ENCODE data around the gene GAGE12C.
"Not testable (repeated sequence)": the region's sequence is repeated elsewhere in the genome, so short reads cannot be mapped to it uniquely, and the experiment has no call there.

The GAGE12C gene, protein sequence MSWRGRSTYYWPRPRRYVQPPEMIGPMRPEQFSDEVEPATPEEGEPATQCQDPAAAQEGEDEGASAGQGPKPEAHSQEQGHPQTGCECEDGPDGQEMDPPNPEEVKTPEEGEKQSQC

GRCh38 chrX:49531877-49532276, at the start of gene GAGE12C:
Gene GAGE12C, plus strand, starts transcription at chrX:49532177. Its CDS starts 1,155 bp downstream, at chrX:49533332.
- H3K27ac ChIP-seq (ENCODE audit: low read depth, low read length); H3K27me3 ChIP-seq (ENCODE audit: control insufficient read depth, insufficient read depth, low read length); H3K9me3 ChIP-seq (ENCODE audit: control insufficient read depth, insufficient read depth, low read length); H3K4me1 ChIP-seq (ENCODE audit: control insufficient read depth, insufficient read depth, low read length); H3K4me3 ChIP-seq (ENCODE audit: low read depth, low read length); H3K9ac ChIP-seq (ENCODE audit: low read depth, low read length); H3K36me3 ChIP-seq (ENCODE audit: control insufficient read depth, insufficient read depth, low read length): not testable (repeated sequence)

DNA sequence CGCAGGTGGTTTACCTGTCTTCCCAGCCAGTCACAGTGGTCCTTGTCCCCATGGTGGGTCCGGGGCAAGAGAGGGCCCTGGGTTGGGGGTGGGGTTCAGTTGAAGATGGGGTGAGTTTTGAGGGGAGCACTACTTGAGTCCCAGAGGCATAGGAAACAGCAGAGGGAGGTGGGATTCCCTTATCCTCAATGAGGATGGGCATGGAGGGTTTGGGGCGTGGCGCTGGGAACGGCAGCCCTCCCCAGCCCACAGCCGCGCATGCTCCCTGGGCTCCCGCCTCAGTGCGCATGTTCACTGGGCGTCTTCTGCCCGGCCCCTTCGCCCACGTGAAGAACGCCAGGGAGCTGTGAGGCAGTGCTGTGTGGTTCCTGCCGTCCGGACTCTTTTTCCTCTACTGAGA, 9.5 kb downstream of the GAGE12C start, which contains the start of gene GAGE12D:
Gene GAGE12D (plus strand): TSS at position 301 of the 400 bp plus-strand sequence. CDS start 1,155 bp downstream, outside the sequence.
- H3K9ac ChIP-seq (ENCODE audit: low read depth, low read length); H3K36me3 ChIP-seq (ENCODE audit: control insufficient read depth, insufficient read depth, low read length); H3K9me3 ChIP-seq (ENCODE audit: control insufficient read depth, insufficient read depth, low read length); H3K27ac ChIP-seq (ENCODE audit: low read depth, low read length); H3K27me3 ChIP-seq (ENCODE audit: control insufficient read depth, insufficient read depth, low read length); H3K4me3 ChIP-seq (ENCODE audit: low read depth, low read length); H3K4me1 ChIP-seq (ENCODE audit: control insufficient read depth, insufficient read depth, low read length): not testable (repeated sequence)

- H3K4me1 ChIP-seq (ENCODE audit: control insufficient read depth, insufficient read depth, low read length); H3K4me3 ChIP-seq (ENCODE audit: low read depth, low read length): not testable (repeated sequence)
Measured at GRCh38 chrX:49550989-49551388, 19.0 kb downstream of the GAGE12C start, which contains the start of gene GAGE12E. Gene GAGE12E, plus strand, starts transcription at chrX:49551289. Its CDS starts 1,155 bp downstream, at chrX:49552444.

DNA sequence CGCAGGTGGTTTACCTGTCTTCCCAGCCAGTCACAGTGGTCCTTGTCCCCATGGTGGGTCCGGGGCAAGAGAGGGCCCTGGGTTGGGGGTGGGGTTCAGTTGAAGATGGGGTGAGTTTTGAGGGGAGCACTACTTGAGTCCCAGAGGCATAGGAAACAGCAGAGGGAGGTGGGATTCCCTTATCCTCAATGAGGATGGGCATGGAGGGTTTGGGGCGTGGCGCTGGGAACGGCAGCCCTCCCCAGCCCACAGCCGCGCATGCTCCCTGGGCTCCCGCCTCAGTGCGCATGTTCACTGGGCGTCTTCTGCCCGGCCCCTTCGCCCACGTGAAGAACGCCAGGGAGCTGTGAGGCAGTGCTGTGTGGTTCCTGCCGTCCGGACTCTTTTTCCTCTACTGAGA, 28.6 kb downstream of the GAGE12C start, which contains the start of gene GAGE12F:
Gene GAGE12F (plus strand): TSS at position 301 of the 400 bp plus-strand sequence. CDS start 1,155 bp downstream, outside the sequence.
- not testable (repeated sequence) for H3K27ac ChIP-seq (ENCODE audit: low read depth, low read length); H3K4me1 ChIP-seq (ENCODE audit: control insufficient read depth, insufficient read depth, low read length); H3K9ac ChIP-seq (ENCODE audit: low read depth, low read length); H3K27me3 ChIP-seq (ENCODE audit: control insufficient read depth, insufficient read depth, low read length); H3K9me3 ChIP-seq (ENCODE audit: control insufficient read depth, insufficient read depth, low read length); H3K36me3 ChIP-seq (ENCODE audit: control insufficient read depth, insufficient read depth, low read length); H3K4me3 ChIP-seq (ENCODE audit: low read depth, low read length)

More at GRCh38 chrX:49550989-49551388, 19.0 kb downstream of the GAGE12C start, which contains the start of gene GAGE12E:
- H3K36me3 ChIP-seq (ENCODE audit: control insufficient read depth, insufficient read depth, low read length); H3K9ac ChIP-seq (ENCODE audit: low read depth, low read length); H3K9me3 ChIP-seq (ENCODE audit: control insufficient read depth, insufficient read depth, low read length); H3K27me3 ChIP-seq (ENCODE audit: control insufficient read depth, insufficient read depth, low read length); H3K27ac ChIP-seq (ENCODE audit: low read depth, low read length): not testable (repeated sequence)

GRCh38 chrX:49568728-49569127, 36.8 kb downstream of the GAGE12C start:
- not testable (repeated sequence) for H3K4me1 ChIP-seq (ENCODE audit: control insufficient read depth, insufficient read depth, low read length); H3K9ac ChIP-seq (ENCODE audit: low read depth, low read length)

GRCh38 chrX:49569152-49569551, 37.2 kb downstream of the GAGE12C start:
- H3K9me3 ChIP-seq (ENCODE audit: control insufficient read depth, insufficient read depth, low read length); H3K36me3 ChIP-seq (ENCODE audit: control insufficient read depth, insufficient read depth, low read length); H3K27ac ChIP-seq (ENCODE audit: low read depth, low read length); H3K27me3 ChIP-seq (ENCODE audit: control insufficient read depth, insufficient read depth, low read length); H3K4me3 ChIP-seq (ENCODE audit: low read depth, low read length); H3K9ac ChIP-seq (ENCODE audit: low read depth, low read length); H3K4me1 ChIP-seq (ENCODE audit: control insufficient read depth, insufficient read depth, low read length): not testable (repeated sequence)

More at GRCh38 chrX:49568728-49569127, 36.8 kb downstream of the GAGE12C start:
- not testable (repeated sequence) for H3K4me3 ChIP-seq (ENCODE audit: low read depth, low read length); H3K27me3 ChIP-seq (ENCODE audit: control insufficient read depth, insufficient read depth, low read length); H3K27ac ChIP-seq (ENCODE audit: low read depth, low read length); H3K9me3 ChIP-seq (ENCODE audit: control insufficient read depth, insufficient read depth, low read length); H3K36me3 ChIP-seq (ENCODE audit: control insufficient read depth, insufficient read depth, low read length)

- H3K4me1 ChIP-seq (ENCODE audit: control insufficient read depth, insufficient read depth, low read length); H3K4me3 ChIP-seq (ENCODE audit: low read depth, low read length); H3K9me3 ChIP-seq (ENCODE audit: control insufficient read depth, insufficient read depth, low read length): not testable (repeated sequence)
Measured at GRCh38 chrX:49570100-49570499, 38.1 kb downstream of the GAGE12C start, which contains the start of gene GAGE12G. Gene GAGE12G, plus strand, starts transcription at chrX:49570400. Its CDS starts 1,155 bp downstream, at chrX:49571555.

GRCh38 chrX:49579649-49580048, 47.7 kb downstream of the GAGE12C start, which contains the start of gene GAGE12H:
Gene GAGE12H, plus strand, starts transcription at chrX:49579949. Its CDS starts 1,155 bp downstream, at chrX:49581104.
- H3K4me3 ChIP-seq (ENCODE audit: low read depth, low read length); H3K9ac ChIP-seq (ENCODE audit: low read depth, low read length); H3K36me3 ChIP-seq (ENCODE audit: control insufficient read depth, insufficient read depth, low read length); H3K27me3 ChIP-seq (ENCODE audit: control insufficient read depth, insufficient read depth, low read length); H3K9me3 ChIP-seq (ENCODE audit: control insufficient read depth, insufficient read depth, low read length); H3K4me1 ChIP-seq (ENCODE audit: control insufficient read depth, insufficient read depth, low read length); H3K27ac ChIP-seq (ENCODE audit: low read depth, low read length): not testable (repeated sequence)

More at GRCh38 chrX:49570100-49570499, 38.1 kb downstream of the GAGE12C start, which contains the start of gene GAGE12G:
- not testable (repeated sequence) for H3K27ac ChIP-seq (ENCODE audit: low read depth, low read length); H3K36me3 ChIP-seq (ENCODE audit: control insufficient read depth, insufficient read depth, low read length); H3K9ac ChIP-seq (ENCODE audit: low read depth, low read length); H3K27me3 ChIP-seq (ENCODE audit: control insufficient read depth, insufficient read depth, low read length)
